Lung (tissue), 16 donors: ENCODE results near the gene HIVEP1. TPM values are rescaled to one million over a fixed set of nuclear protein-coding genes. Genes with fewer than 3 reads are reported as not detected.
A peak's percentile ranks its signal among the peaks of the same experiment; 100 is the strongest.

Source experiments
- ATAC-seq: fragments of 200-7000 bp; cut with Tn5 transposase; one replicate; pipeline ENCODE4 v1.9.1; 2020; ENCODE audit warnings: moderate number of reproducible peaks; ENCODE audit not compliant: insufficient read depth, low FRiP score
- DNase-seq, 3 donors: peaks; one replicate each; pipeline ENCODE4 v3.0.0-alpha.2; 2013 to 2017
- H3K27ac ChIP-seq, 2 donors: one replicate each; pipeline ENCODE4 v1.5.1; 2013; ENCODE audit warnings: mild to moderate bottlenecking in 2 of 2, moderate library complexity in 2 of 2, control low read depth in 1 of 2, inconsistent platforms in 1 of 2, low read depth in 1 of 2, low read length in 1 of 2
- H3K27me3 ChIP-seq, 3 donors: one replicate each; pipeline ENCODE4 v1.5.1; 2013; ENCODE audit warnings: low read length in 2 of 3; ENCODE audit not compliant: control insufficient read depth in 3 of 3, insufficient read depth in 3 of 3
- H3K36me3 ChIP-seq, 4 donors: one replicate each; pipeline ENCODE4 v1.5.1; 2013; ENCODE audit warnings: low read length in 4 of 4, mild to moderate bottlenecking in 1 of 4, moderate library complexity in 1 of 4; ENCODE audit not compliant: control insufficient read depth in 4 of 4, insufficient read depth in 4 of 4
- H3K4me1 ChIP-seq, 5 donors: one replicate each; pipeline ENCODE4 v1.5.1; 2013; ENCODE audit warnings: low read length in 5 of 5, mild to moderate bottlenecking in 2 of 5, moderate library complexity in 1 of 5; ENCODE audit not compliant: control insufficient read depth in 5 of 5, insufficient read depth in 5 of 5
- H3K4me3 ChIP-seq: one replicate; pipeline ENCODE4 v1.5.1; 2013; ENCODE audit warnings: mild to moderate bottlenecking, control low read depth, moderate library complexity
- H3K9ac ChIP-seq, 2 donors: one replicate each; pipeline ENCODE4 v1.5.1; 2013; ENCODE audit warnings: low read length in 2 of 2, control low read depth in 1 of 2; ENCODE audit not compliant: insufficient read depth in 1 of 2
- H3K9me3 ChIP-seq, 4 donors: one replicate each; pipeline ENCODE4 v1.5.1; 2013; ENCODE audit warnings: low read length in 3 of 4, mild to moderate bottlenecking in 1 of 4, moderate library complexity in 1 of 4; ENCODE audit not compliant: control insufficient read depth in 4 of 4, insufficient read depth in 3 of 4
- WGBS, 2 donors: extraction: QIAGEN DNeasy Blood & Tissue Kit; methylation state at CpG; one replicate each; pipeline ENCODE4 v1.1.7; 2013; 5-methylcytosine and 5-hydroxymethylcytosine counted together
- long read RNA-seq, 5 donors: transcript quantifications; one replicate each; lab custom pipeline, GENCODE V29; 2026
- polyA plus RNA-seq, 2 donors: library from polyadenylated mRNA; stranded (reverse); fragments of 200-250 nt; gene quantifications; one replicate each; pipeline ENCODE4 v1.2.1, GENCODE V29; 2013
- total RNA-seq, 2 donors: library from RNA; depleted of rRNA in 1 of 2; stranded (reverse); fragments of >200 nt in 1 of 2; gene quantifications; one replicate each; pipeline ENCODE4 v1.2.1, GENCODE V29; 2014 to 2021
- TF ChIP-seq, protein P1 (sequence below): IDR thresholded peaks from 2 replicates; pipeline ENCODE4 v1.5.1; 2012; ENCODE audit warnings: mild to moderate bottlenecking; ENCODE audit errors: control extremely low read depth, extremely low read depth
- donor health status: control.
- donor health status: control.
- donor health status: Bipolar disorder and iron deficiency.
- donor health status: healthy.
- donor health status: DM: yes; HTN: yes; CAD: no.

Gene HIVEP1
- 10 to 100 TPM; 27.0 to 49.6 TPM for total RNA-seq
- polyA plus RNA-seq, result 10 to 100 TPM in 1 of 2 donors, 1 to 10 TPM in 1; 3.1 to 13.9 TPM
- long read RNA-seq, donor 1, partial matches to known transcripts, result 5 of 9 reads
- long read RNA-seq, donor 1, other reads (novel, unspliced or antisense), result 0 of 9 reads
- long read RNA-seq, donor 2, result 0 reads
- long read RNA-seq, donor 3, partial matches to known transcripts, result 0 of 2 reads
- long read RNA-seq, donor 3, other reads (novel, unspliced or antisense), result 0 of 2 reads
- long read RNA-seq, donor 4, partial matches to known transcripts, result 0 of 2 reads
- long read RNA-seq, donor 4, other reads (novel, unspliced or antisense), result 0 of 2 reads
- long read RNA-seq, donor 5, partial matches to known transcripts, result 0 of 3 reads
- long read RNA-seq, donor 5, other reads (novel, unspliced or antisense), result 0 of 3 reads

DNA sequence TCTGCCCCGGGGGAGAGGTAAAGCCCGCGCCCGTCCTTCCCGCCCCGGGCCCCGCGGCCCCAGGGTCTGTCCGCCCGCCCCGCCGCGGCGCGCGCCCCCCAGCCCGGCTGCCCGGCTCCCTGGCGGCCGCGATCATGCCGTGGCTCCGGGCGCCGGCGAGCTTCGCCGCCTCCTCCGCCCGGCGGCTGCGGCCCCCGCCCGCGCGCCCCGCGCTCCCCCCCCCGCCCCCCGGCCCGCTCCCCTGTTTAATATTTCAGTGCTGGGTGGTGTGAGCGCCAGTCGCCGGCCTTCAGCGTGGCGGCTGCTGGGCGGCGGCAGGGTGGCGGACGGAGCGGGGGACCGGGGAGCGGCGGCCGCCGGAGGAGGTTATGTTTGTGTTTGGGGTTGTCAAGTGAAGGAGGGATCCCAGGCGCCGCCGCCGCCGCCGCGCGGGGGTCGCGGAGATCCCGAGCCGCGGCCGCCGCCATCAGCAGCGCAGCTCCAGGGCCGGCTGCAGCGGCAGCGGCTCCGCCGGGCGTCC, at the start of gene HIVEP1:
Gene HIVEP1 (plus strand): TSS at position 275 of the 520 bp plus-strand sequence. CDS start 3,317 bp downstream, outside the sequence.
- H3K27ac ChIP-seq, result peak within 1 kb of the TSS; percentile 97 to 98
- peaks cover 0 to 9% (median 2%) of the 10 kb centered on the region in 4 donors for H3K36me3 ChIP-seq
- TF ChIP-seq, protein P1, sequence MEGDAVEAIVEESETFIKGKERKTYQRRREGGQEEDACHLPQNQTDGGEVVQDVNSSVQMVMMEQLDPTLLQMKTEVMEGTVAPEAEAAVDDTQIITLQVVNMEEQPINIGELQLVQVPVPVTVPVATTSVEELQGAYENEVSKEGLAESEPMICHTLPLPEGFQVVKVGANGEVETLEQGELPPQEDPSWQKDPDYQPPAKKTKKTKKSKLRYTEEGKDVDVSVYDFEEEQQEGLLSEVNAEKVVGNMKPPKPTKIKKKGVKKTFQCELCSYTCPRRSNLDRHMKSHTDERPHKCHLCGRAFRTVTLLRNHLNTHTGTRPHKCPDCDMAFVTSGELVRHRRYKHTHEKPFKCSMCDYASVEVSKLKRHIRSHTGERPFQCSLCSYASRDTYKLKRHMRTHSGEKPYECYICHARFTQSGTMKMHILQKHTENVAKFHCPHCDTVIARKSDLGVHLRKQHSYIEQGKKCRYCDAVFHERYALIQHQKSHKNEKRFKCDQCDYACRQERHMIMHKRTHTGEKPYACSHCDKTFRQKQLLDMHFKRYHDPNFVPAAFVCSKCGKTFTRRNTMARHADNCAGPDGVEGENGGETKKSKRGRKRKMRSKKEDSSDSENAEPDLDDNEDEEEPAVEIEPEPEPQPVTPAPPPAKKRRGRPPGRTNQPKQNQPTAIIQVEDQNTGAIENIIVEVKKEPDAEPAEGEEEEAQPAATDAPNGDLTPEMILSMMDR, result no peak
- 0 to 1% methylated on average over 32 to 78 of the region's 78 CpGs for whole genome bisulfite sequencing, 2 donors
- no peak for ATAC-seq
- H3K4me3 ChIP-seq, result peak within 1 kb of the TSS; percentile 92
- H3K4me1 ChIP-seq, result peaks cover 2 to 33% (median 8%) of the 10 kb centered on the region in 5 donors
- DNase-seq, result peak; percentile 57 to 69 (median 66)
- H3K27me3 ChIP-seq, result no peaks in the 10 kb centered on the region
- peak within 1 kb of the TSS; percentile 40 to 57 for H3K9ac ChIP-seq
- no peaks in the 10 kb centered on the region for H3K9me3 ChIP-seq

DNA sequence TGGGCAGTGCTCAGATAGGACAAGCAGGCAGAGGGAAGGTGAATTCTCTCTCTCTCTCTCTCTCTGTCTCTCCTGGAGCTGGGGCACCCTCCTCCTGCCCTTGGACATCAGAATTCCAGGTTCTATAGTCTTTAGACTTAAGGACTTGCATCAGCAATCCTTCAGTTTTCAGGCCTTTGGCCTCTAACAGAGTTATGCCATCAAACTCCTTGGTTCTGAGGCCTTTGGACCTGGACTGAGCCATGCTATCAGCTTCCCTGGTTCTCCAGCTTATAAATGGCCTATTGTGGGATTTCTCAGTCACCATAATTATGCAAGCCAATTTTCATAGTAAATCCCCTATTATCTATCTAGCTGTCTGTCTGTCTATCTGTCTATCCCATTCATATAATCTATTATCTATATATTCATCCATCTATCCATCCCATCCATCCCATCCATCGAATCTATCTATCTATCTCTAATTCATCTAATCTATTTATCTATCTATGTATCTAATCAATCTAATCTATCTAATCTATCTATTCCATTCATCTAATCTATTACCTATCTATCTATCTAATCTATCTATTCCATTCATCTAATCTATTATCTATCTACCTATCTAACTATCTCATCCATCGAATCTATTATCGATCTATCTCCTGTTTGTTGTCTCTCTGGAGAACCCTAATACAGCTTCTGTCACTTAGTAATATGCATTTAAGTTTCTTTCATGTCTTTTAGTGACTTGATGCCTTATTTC, 48.2 kb upstream of the HIVEP1 start:
- Histone ChIP-seq H3K4me1 (peaks cover 0 to 6% (median 1%) of the 10 kb centered on the region in 5 donors), H3K4me3 (no peak overlapping the region), H3K27ac (no peak overlapping the region), H3K36me3 (no peaks in the 10 kb centered on the region), H3K9me3 (peaks cover 0 to 1% (median 0%) of the 10 kb centered on the region in 4 donors), H3K27me3 (no peaks in the 10 kb centered on the region), H3K9ac (no peak overlapping the region)
- TF ChIP-seq, protein P1, result no peak
- DNase-seq (no peak), ATAC-seq (no peak)
- WGBS, 2 donors, result 92 to 96% methylated on average over 3 of the region's 3 CpGs

DNA sequence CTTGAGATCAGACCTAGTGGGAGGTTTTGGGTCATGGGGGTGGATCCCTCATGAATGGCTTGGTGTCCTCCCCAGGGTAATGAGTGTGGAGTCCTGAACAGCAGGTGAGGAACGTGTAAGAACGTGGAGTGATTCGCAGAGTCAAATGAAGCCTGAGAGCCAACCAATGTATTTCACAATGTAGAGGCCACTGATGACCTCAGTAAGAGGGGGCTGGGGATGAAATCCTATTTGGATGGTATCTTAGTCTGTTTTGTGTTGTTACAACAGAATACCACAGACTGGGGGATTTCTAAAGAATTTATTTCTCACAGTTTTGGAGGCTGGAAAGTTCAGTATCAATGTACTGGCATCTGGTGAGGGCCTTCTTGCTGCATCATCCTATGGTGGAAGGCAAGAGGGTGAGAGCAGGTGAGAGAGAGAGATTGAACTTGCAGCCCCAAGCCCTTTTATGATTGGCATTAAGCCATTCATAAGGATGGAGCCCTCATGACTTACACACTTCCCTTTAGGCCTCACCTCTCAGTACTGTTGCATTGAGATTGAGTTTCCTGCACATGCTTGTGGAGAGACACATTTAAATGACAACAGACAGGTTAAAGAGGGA, 47.3 kb upstream of the HIVEP1 start:
- Histone ChIP-seq H3K9ac (no peak overlapping the region), H3K4me3 (no peak overlapping the region), H3K27me3 (no peaks in the 10 kb centered on the region), H3K9me3 (peaks cover 0 to 1% (median 0%) of the 10 kb centered on the region in 4 donors), H3K27ac (no peak overlapping the region), H3K36me3 (no peaks in the 10 kb centered on the region), H3K4me1 (peaks cover 0 to 6% (median 2%) of the 10 kb centered on the region in 5 donors)
- 95 to 97% methylated on average over 3 of the region's 3 CpGs for WGBS, 2 donors
- no peak for ATAC-seq
- TF ChIP-seq, protein P1, result no peak
- no peak for DNase-seq
